Suppressor macrophage treated with lipopolysaccharide for 4 hours (primary cell): Measurements from ENCODE around the gene SPCS3.
"Not testable (repeated sequence)": the region's sequence is repeated elsewhere in the genome, so short reads cannot be mapped to it uniquely, and the experiment has no call there.

Experiments
- DNase-seq: peaks from one replicate; pipeline ENCODE4 v3.0.0-alpha.2; 2020

SPCS3 gene

GRCh38 chr4:176306837-176307665, 12.7 kb upstream of the SPCS3 start:
- DNase-seq, result no peak

GRCh38 chr4:176307666-176307930, 12.2 kb upstream of the SPCS3 start:
- no peak for DNase-seq

- DNase-seq, result no peak
Measured at GRCh38 chr4:176308441-176308840, 11.3 kb upstream of the SPCS3 start.

- DNase-seq, result no peak
Measured at GRCh38 chr4:176309046-176309445, 10.7 kb upstream of the SPCS3 start.

GRCh38 chr4:176309772-176310171, 10.0 kb upstream of the SPCS3 start:
- DNase-seq, result no peak

GRCh38 chr4:176313596-176314336, 6.0 kb upstream of the SPCS3 start:
- DNase-seq, result no peak

GRCh38 chr4:176319151-176319703, 539 bp upstream of the SPCS3 start:
- no peak for DNase-seq

- DNase-seq, result peak; percentile 97
Measured at GRCh38 chr4:176320340-176320975, 692 bp downstream of the SPCS3 start.

- peak; percentile 6 for DNase-seq
Measured at GRCh38 chr4:176320976-176321361, 1.2 kb downstream of the SPCS3 start.

- DNase-seq, result peak; percentile 14
Measured at GRCh38 chr4:176321589-176321988, 1.8 kb downstream of the SPCS3 start.

- no peak for DNase-seq
Measured at GRCh38 chr4:176323511-176324160, 3.9 kb downstream of the SPCS3 start.

GRCh38 chr4:176324876-176325275, 5.1 kb downstream of the SPCS3 start:
- DNase-seq, result peak; percentile 18

GRCh38 chr4:176333076-176333475, 13.3 kb downstream of the SPCS3 start:
- DNase-seq, result no peak

- no peak for DNase-seq
Measured at GRCh38 chr4:176334066-176334465, 14.3 kb downstream of the SPCS3 start.

- no peak for DNase-seq
Measured at GRCh38 chr4:176335421-176335820, 15.7 kb downstream of the SPCS3 start.

- DNase-seq, result no peak
Measured at GRCh38 chr4:176339936-176340761, 20.4 kb downstream of the SPCS3 start.

GRCh38 chr4:176340871-176341685, 21.3 kb downstream of the SPCS3 start:
- peak; percentile 46 for DNase-seq

- DNase-seq, result no peak
Measured at GRCh38 chr4:176342384-176342783, 22.6 kb downstream of the SPCS3 start.

- no peak for DNase-seq
Measured at GRCh38 chr4:176343286-176343685, 23.5 kb downstream of the SPCS3 start.

- not testable (repeated sequence) for DNase-seq
Measured at GRCh38 chr4:176345346-176345745, 25.6 kb downstream of the SPCS3 start.

- DNase-seq, result not testable (repeated sequence)
Measured at GRCh38 chr4:176346836-176347235, 27.1 kb downstream of the SPCS3 start.
